Keratinocyte (primary cell): ENCODE data around the gene SLC44A3.

Experiments used
- EZH2 ChIP-seq: IDR thresholded peaks from one replicate; pipeline ENCODE4 v1.6.1; 2012; ENCODE audit warnings: inconsistent platforms, mild to moderate bottlenecking, low read length, moderate library complexity
- TF ChIP-seq, protein P1 (sequence below), 3 experiments: IDR thresholded peaks in 1 of 3; conservative IDR thresholded peaks in 1 of 3; optimal IDR thresholded peaks in 1 of 3; 2 replicates in 2 of 3; 3 replicates in 1 of 3; pipeline versions ENCODE3 to v1.5.1; 2011; ENCODE audit warnings: low read length in 3 of 3, mild to moderate bottlenecking in 3 of 3, moderate library complexity in 2 of 3, control low read depth in 1 of 3, inconsistent platforms in 1 of 3; ENCODE audit not compliant: insufficient read depth in 2 of 3; ENCODE audit errors: extremely low read depth in 1 of 3

DNA sequence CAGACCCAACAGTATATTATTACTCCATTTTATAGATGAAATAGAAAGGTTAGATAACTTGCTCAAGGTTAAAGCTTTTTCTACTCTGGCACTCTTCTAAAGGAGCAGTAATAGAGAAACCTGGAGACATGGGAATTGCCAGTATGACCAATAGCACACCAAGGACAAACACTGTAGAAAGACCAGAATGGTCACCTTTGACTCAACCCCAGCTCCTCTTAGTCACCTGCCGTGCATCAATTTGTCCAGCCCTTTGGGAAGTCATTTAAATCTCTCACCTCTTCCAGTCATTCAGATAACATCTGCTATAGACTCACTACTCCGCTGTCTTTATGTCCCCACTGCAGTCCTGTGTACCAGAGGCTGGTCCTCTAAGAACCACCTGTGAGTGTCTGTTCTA lies 23.9 kb upstream of the SLC44A3 start:
- TF ChIP-seq, protein P1, sequence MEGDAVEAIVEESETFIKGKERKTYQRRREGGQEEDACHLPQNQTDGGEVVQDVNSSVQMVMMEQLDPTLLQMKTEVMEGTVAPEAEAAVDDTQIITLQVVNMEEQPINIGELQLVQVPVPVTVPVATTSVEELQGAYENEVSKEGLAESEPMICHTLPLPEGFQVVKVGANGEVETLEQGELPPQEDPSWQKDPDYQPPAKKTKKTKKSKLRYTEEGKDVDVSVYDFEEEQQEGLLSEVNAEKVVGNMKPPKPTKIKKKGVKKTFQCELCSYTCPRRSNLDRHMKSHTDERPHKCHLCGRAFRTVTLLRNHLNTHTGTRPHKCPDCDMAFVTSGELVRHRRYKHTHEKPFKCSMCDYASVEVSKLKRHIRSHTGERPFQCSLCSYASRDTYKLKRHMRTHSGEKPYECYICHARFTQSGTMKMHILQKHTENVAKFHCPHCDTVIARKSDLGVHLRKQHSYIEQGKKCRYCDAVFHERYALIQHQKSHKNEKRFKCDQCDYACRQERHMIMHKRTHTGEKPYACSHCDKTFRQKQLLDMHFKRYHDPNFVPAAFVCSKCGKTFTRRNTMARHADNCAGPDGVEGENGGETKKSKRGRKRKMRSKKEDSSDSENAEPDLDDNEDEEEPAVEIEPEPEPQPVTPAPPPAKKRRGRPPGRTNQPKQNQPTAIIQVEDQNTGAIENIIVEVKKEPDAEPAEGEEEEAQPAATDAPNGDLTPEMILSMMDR (optimal IDR thresholded peaks at IDR 0.05 in 1 of 3, IDR thresholded peaks at IDR 0.05 in 1 of 3, conservative IDR thresholded peaks at IDR 0.05 in 1 of 3; ENCODE audit: extremely low read depth in 1 of 3, insufficient read depth in 2 of 3, low read length in 3 of 3), result no peak
- TF ChIP-seq EZH2, result no peak
